ENCODE results near the gene HNRNPUL1. TPM values are rescaled to one million over a fixed set of nuclear protein-coding genes. Genes with fewer than 3 reads are reported as not detected.
"Not testable (repeated sequence)": the region's sequence is repeated elsewhere in the genome, so short reads cannot be mapped to it uniquely, and the experiment has no call there.

HNRNPUL1 gene
- total RNA-seq, 1 donor from 2014 or later: 244 TPM

DNA sequence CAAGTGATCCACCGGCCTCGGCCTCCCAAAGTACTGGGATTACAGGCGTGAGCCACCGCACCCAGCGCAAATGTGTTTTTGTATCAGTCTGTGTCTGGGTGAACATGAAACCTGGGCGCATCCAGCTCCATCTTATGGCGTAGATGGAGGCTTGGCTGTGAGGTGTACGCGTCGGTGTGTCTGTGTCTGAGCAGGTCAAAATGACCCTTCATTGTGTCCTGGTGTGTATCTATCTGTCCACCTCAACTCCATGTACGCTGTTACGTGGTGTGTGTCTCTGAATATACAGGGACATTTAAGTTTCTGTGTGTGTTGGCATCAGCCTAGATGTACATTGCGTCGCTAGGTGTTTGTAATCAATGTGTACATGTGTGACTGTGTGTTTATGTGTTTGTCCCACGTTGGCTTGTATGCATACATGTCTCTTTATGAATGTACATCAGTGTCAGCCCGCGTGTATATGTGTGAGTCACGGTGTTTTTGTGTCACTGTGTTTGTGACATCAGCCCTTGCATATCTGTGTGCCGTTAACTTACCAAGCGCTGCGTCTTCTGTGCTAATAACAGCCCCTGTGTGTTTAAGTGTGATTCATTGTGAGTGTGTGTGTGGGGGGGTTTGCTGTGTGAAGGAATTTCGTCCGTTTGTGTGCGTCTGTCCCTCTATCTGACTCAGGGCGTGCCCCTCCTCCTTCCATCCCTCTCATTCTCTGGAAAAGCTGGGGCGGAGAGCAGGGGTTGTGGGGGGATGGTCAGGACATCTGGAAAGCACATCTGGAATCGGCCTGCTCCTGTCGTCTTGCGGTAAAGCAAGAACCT lies 38.7 kb upstream of the HNRNPUL1 start:
- TF ChIP-seq, protein P1, sequence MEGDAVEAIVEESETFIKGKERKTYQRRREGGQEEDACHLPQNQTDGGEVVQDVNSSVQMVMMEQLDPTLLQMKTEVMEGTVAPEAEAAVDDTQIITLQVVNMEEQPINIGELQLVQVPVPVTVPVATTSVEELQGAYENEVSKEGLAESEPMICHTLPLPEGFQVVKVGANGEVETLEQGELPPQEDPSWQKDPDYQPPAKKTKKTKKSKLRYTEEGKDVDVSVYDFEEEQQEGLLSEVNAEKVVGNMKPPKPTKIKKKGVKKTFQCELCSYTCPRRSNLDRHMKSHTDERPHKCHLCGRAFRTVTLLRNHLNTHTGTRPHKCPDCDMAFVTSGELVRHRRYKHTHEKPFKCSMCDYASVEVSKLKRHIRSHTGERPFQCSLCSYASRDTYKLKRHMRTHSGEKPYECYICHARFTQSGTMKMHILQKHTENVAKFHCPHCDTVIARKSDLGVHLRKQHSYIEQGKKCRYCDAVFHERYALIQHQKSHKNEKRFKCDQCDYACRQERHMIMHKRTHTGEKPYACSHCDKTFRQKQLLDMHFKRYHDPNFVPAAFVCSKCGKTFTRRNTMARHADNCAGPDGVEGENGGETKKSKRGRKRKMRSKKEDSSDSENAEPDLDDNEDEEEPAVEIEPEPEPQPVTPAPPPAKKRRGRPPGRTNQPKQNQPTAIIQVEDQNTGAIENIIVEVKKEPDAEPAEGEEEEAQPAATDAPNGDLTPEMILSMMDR (conservative IDR thresholded peaks at IDR 0.05): no peak
- Mint-ChIP-seq H3K27me3 (no peaks in the 10 kb centered on the region), H3K36me3 (peaks cover 9% of the 10 kb centered on the region), H3K4me3 (peak overlapping the region; percentile 83), H3K27ac (peak overlapping the region; percentile 82), H3K9me3 (no peaks in the 10 kb centered on the region), H3K4me1 (ENCODE audit: unreplicated experiment) (peaks cover 21% of the 10 kb centered on the region)
- no peak for DNase-seq (ENCODE audit: extremely low spot score, unreplicated experiment)

DNA sequence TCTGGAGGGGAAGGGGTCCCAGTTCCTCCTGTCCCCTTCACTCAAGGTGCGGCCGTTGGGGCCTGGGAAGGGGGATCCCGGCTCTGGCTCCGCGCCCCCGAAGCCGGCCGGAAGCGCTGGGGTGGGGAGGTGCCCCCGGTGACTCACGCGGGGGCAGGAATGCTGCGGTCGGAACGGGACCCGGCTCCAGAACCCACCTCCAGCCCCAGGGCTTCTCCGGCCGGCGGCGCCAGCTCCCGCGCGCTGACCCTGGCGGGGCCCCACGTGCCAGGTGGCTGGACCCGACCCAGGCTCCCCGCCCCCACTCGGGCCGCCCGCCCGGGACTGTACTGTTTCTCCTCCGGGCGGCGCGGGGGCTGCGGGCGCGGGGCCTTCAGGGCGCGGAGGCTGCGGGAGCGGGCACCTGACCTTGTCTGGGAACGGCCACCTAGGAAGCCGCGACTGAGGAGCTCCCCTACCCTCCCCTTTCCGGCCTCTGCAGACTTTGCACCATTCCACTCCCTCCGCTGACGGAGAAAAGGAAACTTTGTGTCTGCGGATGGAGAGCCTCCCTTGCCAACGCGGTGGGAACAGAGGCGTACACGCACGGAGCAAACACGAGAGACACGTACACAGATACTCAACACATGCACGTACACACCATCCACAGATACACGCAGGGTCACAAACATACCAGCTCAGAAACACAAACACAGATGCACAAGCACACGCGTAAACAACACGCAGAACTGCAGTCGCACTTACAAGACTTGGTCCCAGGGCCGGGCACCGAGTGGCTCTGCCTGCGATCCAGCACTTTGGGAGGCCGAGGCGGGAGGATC lies 37.9 kb upstream of the HNRNPUL1 start:
- H3K27me3 Mint-ChIP-seq: no peaks in the 10 kb centered on the region
- DNase-seq (ENCODE audit: extremely low spot score, unreplicated experiment): peak; percentile 76
- TF ChIP-seq, protein P1 (conservative IDR thresholded peaks at IDR 0.05): peak; percentile 55
- H3K4me3 Mint-ChIP-seq: peak overlapping the region; percentile 92
- no peaks in the 10 kb centered on the region for H3K9me3 Mint-ChIP-seq
- peaks cover 5% of the 10 kb centered on the region for H3K36me3 Mint-ChIP-seq
- peaks cover 21% of the 10 kb centered on the region for H3K4me1 Mint-ChIP-seq (ENCODE audit: unreplicated experiment)
- H3K27ac Mint-ChIP-seq: peak overlapping the region; percentile 84

DNA sequence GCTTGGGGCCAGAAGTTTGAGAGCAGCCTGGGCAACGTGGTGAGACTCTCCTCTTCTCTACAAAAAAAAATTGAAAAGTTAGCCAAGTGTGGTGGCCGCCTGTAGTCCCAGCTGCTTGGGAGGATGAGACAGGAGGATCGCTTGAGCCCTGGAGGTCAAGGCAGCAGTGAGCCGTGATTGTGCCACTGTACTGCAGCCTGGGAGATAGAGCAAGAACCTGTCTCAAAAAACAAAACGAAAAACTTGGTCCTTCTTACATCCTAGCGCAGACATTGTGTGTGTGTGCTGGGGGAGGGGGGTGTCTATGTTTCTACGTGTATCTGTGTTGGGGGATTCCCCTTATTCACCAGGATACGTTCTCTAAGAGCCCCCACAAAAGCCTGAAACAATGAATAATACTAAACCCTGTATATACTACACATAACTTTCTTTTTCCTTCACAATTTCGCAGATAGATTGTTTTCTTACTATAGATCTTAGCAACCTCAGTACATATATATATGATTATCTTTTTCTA lies 37.2 kb upstream of the HNRNPUL1 start:
- Mint-ChIP-seq H3K4me1 (ENCODE audit: unreplicated experiment) (peaks cover 20% of the 10 kb centered on the region), H3K27ac (peak overlapping the region; percentile 84), H3K9me3 (no peaks in the 10 kb centered on the region), H3K4me3 (peak overlapping the region; percentile 92), H3K27me3 (no peaks in the 10 kb centered on the region), H3K36me3 (peaks cover 4% of the 10 kb centered on the region)
- DNase-seq (ENCODE audit: extremely low spot score, unreplicated experiment): no peak
- TF ChIP-seq, protein P1 (conservative IDR thresholded peaks at IDR 0.05): no peak

DNA sequence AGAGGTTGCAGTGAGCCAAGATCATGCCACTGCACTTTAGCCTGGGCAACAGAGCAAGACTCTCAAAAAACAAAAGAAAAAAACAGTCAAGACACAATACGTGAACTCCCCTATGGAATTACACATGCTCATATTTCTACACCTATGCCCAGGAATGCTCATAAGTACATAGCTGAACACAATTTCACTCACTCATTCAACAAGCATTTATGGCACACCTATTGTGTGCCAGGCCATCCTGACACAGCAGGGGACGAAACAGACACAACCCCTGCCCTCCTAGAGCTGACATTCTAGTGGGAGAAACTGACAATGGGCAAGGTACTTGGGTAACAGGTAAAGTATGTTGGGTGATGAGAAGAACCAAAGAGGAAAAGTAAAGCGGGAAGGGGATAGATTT lies 35.7 kb upstream of the HNRNPUL1 start:
- Mint-ChIP-seq H3K27me3 (no peaks in the 10 kb centered on the region), H3K9me3 (no peaks in the 10 kb centered on the region), H3K4me1 (ENCODE audit: unreplicated experiment) (peaks cover 16% of the 10 kb centered on the region), H3K36me3 (no peaks in the 10 kb centered on the region), H3K4me3 (no peak overlapping the region), H3K27ac (peak overlapping the region; percentile 46)
- TF ChIP-seq, protein P1 (conservative IDR thresholded peaks at IDR 0.05): no peak
- no peak for DNase-seq (ENCODE audit: extremely low spot score, unreplicated experiment)

DNA sequence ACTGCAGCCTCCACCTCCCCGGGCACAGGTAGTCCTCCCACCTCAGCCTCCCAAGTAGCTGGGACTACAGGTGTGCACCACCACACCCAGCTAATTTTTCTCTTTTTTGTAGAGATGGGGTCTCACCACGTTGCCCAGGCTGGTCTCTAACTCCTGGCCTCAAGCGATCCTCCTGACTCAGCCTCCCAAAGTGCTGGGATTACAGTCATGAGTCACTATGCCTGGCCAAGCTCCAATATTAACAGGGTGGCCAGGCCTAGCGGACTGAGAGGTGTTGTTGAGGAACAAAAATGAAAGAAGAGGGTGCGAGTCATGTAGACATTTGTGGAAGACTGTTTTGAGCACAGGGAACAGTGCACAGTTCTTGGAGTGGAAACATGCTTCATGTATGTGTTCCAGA lies 34.8 kb upstream of the HNRNPUL1 start:
- H3K36me3 Mint-ChIP-seq; H3K27me3 Mint-ChIP-seq; DNase-seq (ENCODE audit: extremely low spot score, unreplicated experiment); H3K4me1 Mint-ChIP-seq (ENCODE audit: unreplicated experiment); H3K27ac Mint-ChIP-seq; H3K9me3 Mint-ChIP-seq; H3K4me3 Mint-ChIP-seq: not testable (repeated sequence)

All from type B pancreatic cell (in vitro differentiated cells).